K562 (cell line): ENCODE measurements around the gene TTC23L.

Source experiments
- ATF7 ChIP-seq: fragments of 450-650 bp; IDR thresholded peaks from 2 replicates; pipeline ENCODE4 v1.7.1; 2014; ENCODE audit warnings: mild to moderate bottlenecking, moderate library complexity
- SMC3 ChIP-seq: conservative IDR thresholded peaks from 2 replicates; pipeline ENCODE4 v1.6.1; 2011; ENCODE audit warnings: low read depth, low read length, improper control_type of control experiment; ENCODE audit not compliant: insufficient read depth
- ZNF384 ChIP-seq: IDR thresholded peaks from 2 replicates; pipeline ENCODE4 v1.6.1; 2012; ENCODE audit warnings: low read depth, low read length, improper control_type of control experiment
- ZNF583 ChIP-seq: fragments of 250-450 bp; sonication (Bioruptor Pico); IDR thresholded peaks from 2 replicates; pipeline ENCODE4 v1.4.0; 2020
- ZNF717 ChIP-seq: fragments of 250-450 bp; sonication (Bioruptor Pico); IDR thresholded peaks from 2 replicates; pipeline ENCODE4 v1.5.0; 2021
- TF ChIP-seq, protein P1 (sequence below), 3 experiments: IDR thresholded peaks in 2 of 3; conservative IDR thresholded peaks in 1 of 3; 2 replicates each; pipeline ENCODE4 v1.5.1; 2011 to 2012; ENCODE audit warnings: low read length in 3 of 3, mild to moderate bottlenecking in 3 of 3, control low read depth in 2 of 3, improper control_type of control experiment in 1 of 3, inconsistent platforms in 1 of 3, low read depth in 1 of 3, mixed read lengths in 1 of 3, moderate library complexity in 1 of 3; ENCODE audit not compliant: insufficient read depth in 2 of 3
- TF ChIP-seq, protein P2 (sequence below): fragments of 250-450 bp; sonication (Bioruptor Pico); IDR thresholded peaks from 2 replicates; pipeline ENCODE4 v1.4.0; 2020

DNA sequence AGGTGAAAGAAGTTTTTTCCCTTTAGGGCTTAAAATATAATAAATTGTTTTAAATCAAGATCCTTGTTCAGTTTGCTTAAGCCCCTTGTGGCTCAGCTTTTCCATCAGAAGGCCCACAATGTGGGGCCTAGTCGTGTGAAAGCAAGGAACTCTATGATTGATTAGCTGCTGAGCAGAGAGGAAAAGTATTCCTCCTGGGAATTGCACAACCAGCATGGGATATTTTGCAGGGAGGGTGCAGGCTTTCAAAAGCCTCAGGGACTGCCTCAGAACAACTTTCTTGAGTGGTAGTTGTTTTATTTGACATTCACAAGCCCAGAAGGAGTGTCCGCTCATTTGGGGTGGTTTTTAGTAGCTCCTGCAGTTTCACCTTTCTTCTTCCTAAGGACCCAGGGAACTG lies 19.8 kb downstream of the TTC23L start:
- TF ChIP-seq, protein P1, sequence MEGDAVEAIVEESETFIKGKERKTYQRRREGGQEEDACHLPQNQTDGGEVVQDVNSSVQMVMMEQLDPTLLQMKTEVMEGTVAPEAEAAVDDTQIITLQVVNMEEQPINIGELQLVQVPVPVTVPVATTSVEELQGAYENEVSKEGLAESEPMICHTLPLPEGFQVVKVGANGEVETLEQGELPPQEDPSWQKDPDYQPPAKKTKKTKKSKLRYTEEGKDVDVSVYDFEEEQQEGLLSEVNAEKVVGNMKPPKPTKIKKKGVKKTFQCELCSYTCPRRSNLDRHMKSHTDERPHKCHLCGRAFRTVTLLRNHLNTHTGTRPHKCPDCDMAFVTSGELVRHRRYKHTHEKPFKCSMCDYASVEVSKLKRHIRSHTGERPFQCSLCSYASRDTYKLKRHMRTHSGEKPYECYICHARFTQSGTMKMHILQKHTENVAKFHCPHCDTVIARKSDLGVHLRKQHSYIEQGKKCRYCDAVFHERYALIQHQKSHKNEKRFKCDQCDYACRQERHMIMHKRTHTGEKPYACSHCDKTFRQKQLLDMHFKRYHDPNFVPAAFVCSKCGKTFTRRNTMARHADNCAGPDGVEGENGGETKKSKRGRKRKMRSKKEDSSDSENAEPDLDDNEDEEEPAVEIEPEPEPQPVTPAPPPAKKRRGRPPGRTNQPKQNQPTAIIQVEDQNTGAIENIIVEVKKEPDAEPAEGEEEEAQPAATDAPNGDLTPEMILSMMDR (IDR thresholded peaks at IDR 0.05 in 2 of 3, conservative IDR thresholded peaks at IDR 0.05 in 1 of 3; ENCODE audit: insufficient read depth in 2 of 3, low read depth in 1 of 3, low read length in 3 of 3) = no peak
- TF ChIP-seq ATF7 (no peak), SMC3 (no peak), ZNF583 (no peak), ZNF384 (no peak), ZNF717 (no peak)
- TF ChIP-seq, protein P2, sequence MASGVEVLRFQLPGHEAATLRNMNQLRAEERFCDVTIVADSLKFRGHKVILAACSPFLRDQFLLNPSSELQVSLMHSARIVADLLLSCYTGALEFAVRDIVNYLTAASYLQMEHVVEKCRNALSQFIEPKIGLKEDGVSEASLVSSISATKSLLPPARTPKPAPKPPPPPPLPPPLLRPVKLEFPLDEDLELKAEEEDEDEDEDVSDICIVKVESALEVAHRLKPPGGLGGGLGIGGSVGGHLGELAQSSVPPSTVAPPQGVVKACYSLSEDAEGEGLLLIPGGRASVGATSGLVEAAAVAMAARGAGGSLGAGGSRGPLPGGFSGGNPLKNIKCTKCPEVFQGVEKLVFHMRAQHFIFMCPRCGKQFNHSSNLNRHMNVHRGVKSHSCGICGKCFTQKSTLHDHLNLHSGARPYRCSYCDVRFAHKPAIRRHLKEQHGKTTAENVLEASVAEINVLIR (CRISPR knock-in tag) = no peak
